Trophoblast cell (in vitro differentiated cells and primary cell): ENCODE data around the gene SYAP1.

Experiments used
- DNase-seq, 2 donors: peaks; one replicate each; pipeline ENCODE4 v3.0.0-alpha.2; 2016
- H2AFZ ChIP-seq: 2 replicates; pipeline ENCODE4 v1.6.1; 2013; ENCODE audit warnings: low read length, moderate library complexity, mild to moderate bottlenecking; ENCODE audit not compliant: insufficient read depth, poor library complexity
- H2AK5ac ChIP-seq: 2 replicates; pipeline ENCODE4 v1.6.1; 2013; ENCODE audit warnings: mild to moderate bottlenecking, low read length
- H2BK120ac ChIP-seq: 2 replicates; pipeline ENCODE4 v1.6.1; 2013; ENCODE audit warnings: low read length, mild to moderate bottlenecking, moderate library complexity; ENCODE audit not compliant: insufficient read depth, poor library complexity
- H2BK12ac ChIP-seq: 2 replicates; pipeline ENCODE4 v1.6.1; 2013; ENCODE audit warnings: mild to moderate bottlenecking, low read length, moderate library complexity
- H2BK5ac ChIP-seq: 2 replicates; pipeline ENCODE4 v1.6.1; 2013; ENCODE audit warnings: low read length, low read depth, moderate library complexity, mild to moderate bottlenecking; ENCODE audit not compliant: poor library complexity
- H3K14ac ChIP-seq: 2 replicates; pipeline ENCODE4 v1.6.1; 2013; ENCODE audit warnings: mild to moderate bottlenecking, low read length
- H3K18ac ChIP-seq: 2 replicates; pipeline ENCODE4 v1.6.1; 2013; ENCODE audit warnings: mild to moderate bottlenecking, low read length
- H3K23ac ChIP-seq: 2 replicates; pipeline ENCODE4 v1.6.1; 2013; ENCODE audit warnings: low read length
- H3K27ac ChIP-seq: 2 replicates; pipeline ENCODE4 v1.5.1; 2013; ENCODE audit warnings: low read depth, mild to moderate bottlenecking, inconsistent platforms, low read length, moderate library complexity
- H3K27me3 ChIP-seq: 2 replicates; pipeline ENCODE4 v1.6.1; 2013; ENCODE audit warnings: inconsistent platforms, mild to moderate bottlenecking, low read length, moderate library complexity; ENCODE audit not compliant: insufficient read depth
- H3K36me3 ChIP-seq, 2 experiments: 1 replicate in 1 of 2; 2 replicates in 1 of 2; pipeline ENCODE4 v1.6.1; 2013; ENCODE audit warnings: low read length in 2 of 2, mild to moderate bottlenecking in 2 of 2, moderate library complexity in 1 of 2; ENCODE audit not compliant: insufficient read depth in 2 of 2, control insufficient read depth in 1 of 2
- H3K4ac ChIP-seq: 2 replicates; pipeline ENCODE4 v1.6.1; 2013; ENCODE audit warnings: low read depth, mild to moderate bottlenecking, low read length, moderate library complexity
- H3K4me1 ChIP-seq, 2 experiments: 1 replicate in 1 of 2; 2 replicates in 1 of 2; pipeline ENCODE4 v1.6.1; 2013; ENCODE audit warnings: low read length in 2 of 2, mild to moderate bottlenecking in 2 of 2, moderate library complexity in 1 of 2; ENCODE audit not compliant: insufficient read depth in 2 of 2, control insufficient read depth in 1 of 2
- H3K4me2 ChIP-seq: 2 replicates; pipeline ENCODE4 v1.6.1; 2013; ENCODE audit warnings: inconsistent platforms, mild to moderate bottlenecking, low read length, moderate library complexity
- H3K4me3 ChIP-seq: 2 replicates; pipeline ENCODE4 v1.5.1; 2013; ENCODE audit warnings: mild to moderate bottlenecking, low read depth, low read length, inconsistent platforms
- H3K79me1 ChIP-seq: one replicate; pipeline ENCODE4 v1.6.1; 2013; ENCODE audit warnings: low read length
- H3K79me2 ChIP-seq: 2 replicates; pipeline ENCODE4 v1.6.1; 2013; ENCODE audit warnings: low read length, mild to moderate bottlenecking; ENCODE audit not compliant: control insufficient read depth, insufficient read depth, poor library complexity
- H3K9ac ChIP-seq: 2 replicates; pipeline ENCODE4 v1.6.1; 2013; ENCODE audit warnings: mild to moderate bottlenecking, low read length
- H3K9me3 ChIP-seq: 2 replicates; pipeline ENCODE4 v1.6.1; 2013; ENCODE audit warnings: low read depth, mild to moderate bottlenecking, control low read depth, inconsistent platforms, low read length; ENCODE audit not compliant: insufficient read depth
- H4K12ac ChIP-seq: 2 replicates; pipeline ENCODE4 v1.6.1; 2013; ENCODE audit warnings: low read depth, mild to moderate bottlenecking, low read length, moderate library complexity
- H4K8ac ChIP-seq: 2 replicates; pipeline ENCODE4 v1.6.1; 2013; ENCODE audit warnings: low read depth, mild to moderate bottlenecking, low read length, moderate library complexity
- H4K91ac ChIP-seq: one replicate; pipeline ENCODE4 v1.6.1; 2013; ENCODE audit warnings: low read depth, mild to moderate bottlenecking, low read length, moderate library complexity
- WGBS: extraction: QIAGEN DNeasy Blood & Tissue Kit; methylation state at CpG from one replicate; pipeline ENCODE4 v1.1.7; 2013; ENCODE audit warnings: missing lambda C conversion rate; ENCODE audit not compliant: insufficient read length, insufficient coverage; ENCODE audit errors: extremely low coverage; 5-methylcytosine and 5-hydroxymethylcytosine counted together

Gene SYAP1

GRCh38 chrX:16765594-16765993 is 46.2 kb downstream of the SYAP1 start:
- no peak overlapping the region for H2BK120ac ChIP-seq
- H3K4me3 ChIP-seq, result no peak overlapping the region
- H4K91ac ChIP-seq, result no peak overlapping the region
- WGBS, result no CpG with 5 or more reads among the region's 2 CpGs
- no peak overlapping the region for H3K4ac ChIP-seq
- no peak overlapping the region for H2BK5ac ChIP-seq
- H4K8ac ChIP-seq, result no peak overlapping the region
- H2BK12ac ChIP-seq, result no peak overlapping the region
- no peak overlapping the region for H2AFZ ChIP-seq
- no peak overlapping the region for H4K12ac ChIP-seq
- H3K9ac ChIP-seq, result no peak overlapping the region
- H3K14ac ChIP-seq, result no peak overlapping the region
- no peak overlapping the region for H3K4me2 ChIP-seq
- no peak overlapping the region for H3K27ac ChIP-seq
- H2AK5ac ChIP-seq, result no peak overlapping the region
- no peaks in the 10 kb centered on the region for H3K4me1 ChIP-seq
- no peak for DNase-seq
- H3K79me1 ChIP-seq, result no peaks in the 10 kb centered on the region
- no peaks in the 10 kb centered on the region for H3K36me3 ChIP-seq
- no peaks in the 10 kb centered on the region for H3K27me3 ChIP-seq
- no peak overlapping the region for H3K18ac ChIP-seq
- no peaks in the 10 kb centered on the region for H3K79me2 ChIP-seq
- no peaks in the 10 kb centered on the region for H3K9me3 ChIP-seq
- no peak overlapping the region for H3K23ac ChIP-seq

DNA sequence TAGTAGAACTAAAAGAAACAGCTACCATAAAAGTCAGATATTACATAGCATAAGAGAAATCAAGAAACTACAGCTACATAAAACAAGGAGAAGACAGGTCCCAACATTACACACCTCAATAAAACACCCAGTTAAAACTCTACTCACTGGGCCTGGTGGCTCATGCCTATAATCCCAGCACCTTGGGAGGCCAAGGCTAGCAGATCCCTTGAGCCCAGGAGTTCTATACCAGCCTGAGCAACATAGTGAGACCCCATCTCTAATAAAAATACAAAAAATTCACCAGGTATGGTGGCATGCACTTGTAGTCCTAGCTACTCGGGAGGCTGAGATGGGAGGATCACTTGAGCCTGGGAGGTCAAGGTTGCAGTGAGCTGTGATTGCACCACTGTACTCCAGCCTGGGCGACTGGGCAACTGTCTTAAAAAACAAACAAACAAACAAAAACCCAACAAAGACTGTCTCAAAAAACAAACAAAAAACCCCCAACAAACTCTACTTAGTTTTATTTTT is 51.6 kb downstream of the SYAP1 start:
- Histone ChIP-seq H2BK120ac (no peak overlapping the region), H3K4ac (no peak overlapping the region), H4K8ac (no peak overlapping the region), H3K9me3 (no peaks in the 10 kb centered on the region), H3K23ac (no peak overlapping the region), H4K91ac (no peak overlapping the region), H2AFZ (no peak overlapping the region), H4K12ac (no peak overlapping the region), H3K79me2 (no peaks in the 10 kb centered on the region), H3K4me3 (no peak overlapping the region), H3K27me3 (no peaks in the 10 kb centered on the region), H3K27ac (no peak overlapping the region), H3K79me1 (peaks cover 1% of the 10 kb centered on the region), H2BK12ac (no peak overlapping the region), H3K9ac (no peak overlapping the region), H3K4me1 (no peaks in the 10 kb centered on the region), H2BK5ac (no peak overlapping the region), H3K18ac (no peak overlapping the region), H3K36me3 (no peaks in the 10 kb centered on the region), H2AK5ac (no peak overlapping the region), H3K14ac (no peak overlapping the region), H3K4me2 (no peak overlapping the region)
- no CpG with 5 or more reads among the region's 2 CpGs for WGBS
- DNase-seq, result no peak

GRCh38 chrX:16771483-16772398 is 52.3 kb downstream of the SYAP1 start:
- Histone ChIP-seq H2BK120ac (no peak overlapping the region), H3K14ac (no peak overlapping the region)
- no CpG with 5 or more reads among the region's 16 CpGs for WGBS

GRCh38 chrX:16772460-16772859 is 53.0 kb downstream of the SYAP1 start:
- Histone ChIP-seq H3K4me3 (no peak overlapping the region), H3K4me1 (no peaks in the 10 kb centered on the region), H2AK5ac (no peak overlapping the region), H2BK120ac (no peak overlapping the region), H4K12ac (no peak overlapping the region), H3K27ac (no peak overlapping the region), H3K79me1 (peaks cover 1% of the 10 kb centered on the region), H3K14ac (no peak overlapping the region), H3K23ac (no peak overlapping the region), H3K4ac (no peak overlapping the region), H4K91ac (no peak overlapping the region), H3K27me3 (no peaks in the 10 kb centered on the region), H3K9ac (no peak overlapping the region), H3K4me2 (no peak overlapping the region), H3K36me3 (no peaks in the 10 kb centered on the region), H2BK12ac (no peak overlapping the region), H2AFZ (no peak overlapping the region), H3K18ac (no peak overlapping the region), H3K9me3 (no peaks in the 10 kb centered on the region), H4K8ac (peak overlapping the region; percentile 65), H2BK5ac (no peak overlapping the region), H3K79me2 (no peaks in the 10 kb centered on the region)
- no CpG with 5 or more reads among the region's 6 CpGs for WGBS
- DNase-seq, result no peak

More at GRCh38 chrX:16771483-16772398, 52.3 kb downstream of the SYAP1 start:
- no peak overlapping the region for H3K23ac ChIP-seq
- no peak overlapping the region for H2AFZ ChIP-seq
- no peaks in the 10 kb centered on the region for H3K9me3 ChIP-seq
- no peaks in the 10 kb centered on the region for H3K79me2 ChIP-seq
- no peak overlapping the region for H3K27ac ChIP-seq
- no peak overlapping the region for H3K4me3 ChIP-seq
- H3K27me3 ChIP-seq, result no peaks in the 10 kb centered on the region
- H4K8ac ChIP-seq, result peak overlapping the region; percentile 65
- H3K18ac ChIP-seq, result no peak overlapping the region
- H3K4ac ChIP-seq, result no peak overlapping the region
- no peak overlapping the region for H2AK5ac ChIP-seq
- no peak overlapping the region for H4K12ac ChIP-seq
- peak in 1 of 2 donors; percentile 60 for DNase-seq
- no peaks in the 10 kb centered on the region for H3K4me1 ChIP-seq
- H3K9ac ChIP-seq, result no peak overlapping the region
- H3K4me2 ChIP-seq, result no peak overlapping the region
- H2BK5ac ChIP-seq, result peak overlapping the region; percentile 63
- H3K36me3 ChIP-seq, result no peaks in the 10 kb centered on the region
- no peak overlapping the region for H4K91ac ChIP-seq
- peaks cover 1% of the 10 kb centered on the region for H3K79me1 ChIP-seq
- no peak overlapping the region for H2BK12ac ChIP-seq
